Measurements from ENCODE around the gene RBM24. TPM values are rescaled to one million over a fixed set of nuclear protein-coding genes. Genes with fewer than 3 reads are reported as not detected.

The RBM24 gene
- total RNA-seq, 1 donor from 2014 or later, result 5.4 TPM

DNA sequence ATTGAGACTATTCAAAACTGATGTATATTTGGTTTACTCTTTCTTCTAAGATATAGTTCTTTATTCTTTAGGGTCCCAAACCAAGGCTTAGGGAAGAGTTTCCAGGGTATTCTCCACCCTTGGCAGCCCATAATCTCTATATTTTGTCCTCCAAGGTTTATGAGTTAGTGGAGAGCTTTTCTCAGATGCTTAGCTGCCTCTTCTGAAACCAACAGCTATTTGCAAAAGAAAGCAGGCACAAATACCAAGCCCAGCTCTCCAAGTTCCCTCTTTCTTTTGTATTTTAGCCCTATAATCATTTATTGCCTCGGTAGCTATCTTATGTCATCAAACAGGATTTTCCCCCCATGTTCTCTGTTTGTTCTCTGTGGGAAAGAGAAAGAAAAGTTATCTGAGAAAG lies 39.1 kb upstream of the RBM24 start:
- Histone ChIP-seq H3K36me3 (no peaks in the 10 kb centered on the region), H3K4me1 (no peaks in the 10 kb centered on the region), H3K4me3 (no peak overlapping the region), H3K27me3 (no peaks in the 10 kb centered on the region), H3K9me3 (peaks cover 0 to 10% of the 10 kb centered on the region in 2 donors), H3K27ac (no peak overlapping the region)
- DNase-seq (ENCODE audit: low spot score in 2 of 2), result no peak
- TF ChIP-seq CTCF (IDR thresholded peaks at IDR 0.05), result no peak
- intact Hi-C loops (cut with DNase I), result no loop called here

- H3K27ac ChIP-seq, result no peak overlapping the region
- no peak for TF ChIP-seq CTCF (IDR thresholded peaks at IDR 0.05)
- intact Hi-C loops (cut with DNase I), result no loop called here
Observed at GRCh38 chr6:17250237-17250636, 30.9 kb upstream of the RBM24 start.

GRCh38 chr6:17251953-17252352 lies 29.2 kb upstream of the RBM24 start:
- Histone ChIP-seq H3K4me1 (no peaks in the 10 kb centered on the region), H3K4me3 (no peak overlapping the region), H3K27me3 (no peaks in the 10 kb centered on the region), H3K27ac (no peak overlapping the region), H3K36me3 (no peaks in the 10 kb centered on the region), H3K9me3 (no peaks in the 10 kb centered on the region)
- no peak for TF ChIP-seq CTCF (IDR thresholded peaks at IDR 0.05)
- DNase-seq (ENCODE audit: low spot score in 2 of 2), result no peak
- intact Hi-C loops (cut with DNase I), result no loop called here

More at GRCh38 chr6:17250237-17250636, 30.9 kb upstream of the RBM24 start:
- Histone ChIP-seq H3K4me1 (no peaks in the 10 kb centered on the region), H3K9me3 (no peaks in the 10 kb centered on the region), H3K36me3 (no peaks in the 10 kb centered on the region), H3K27me3 (no peaks in the 10 kb centered on the region), H3K4me3 (no peak overlapping the region)
- no peak for DNase-seq (ENCODE audit: low spot score in 2 of 2)

GRCh38 chr6:17258749-17259148 lies 22.4 kb upstream of the RBM24 start:
- Histone ChIP-seq H3K27ac (no peak overlapping the region), H3K4me3 (no peak overlapping the region), H3K27me3 (no peaks in the 10 kb centered on the region), H3K36me3 (no peaks in the 10 kb centered on the region), H3K4me1 (no peaks in the 10 kb centered on the region), H3K9me3 (no peaks in the 10 kb centered on the region)
- DNase-seq (ENCODE audit: low spot score in 2 of 2), result no peak
- no peak for TF ChIP-seq CTCF (IDR thresholded peaks at IDR 0.05)
- intact Hi-C loops (cut with DNase I), result no loop called here

- no peak for DNase-seq (ENCODE audit: low spot score in 2 of 2)
- Histone ChIP-seq H3K27ac (no peak overlapping the region), H3K36me3 (no peaks in the 10 kb centered on the region), H3K27me3 (no peaks in the 10 kb centered on the region), H3K4me1 (peaks cover 0 to 9% of the 10 kb centered on the region in 2 donors), H3K4me3 (no peak overlapping the region), H3K9me3 (no peaks in the 10 kb centered on the region)
- TF ChIP-seq CTCF (IDR thresholded peaks at IDR 0.05), result no peak
- intact Hi-C loops (cut with DNase I), result no loop called here
Observed at GRCh38 chr6:17265570-17265969, 15.6 kb upstream of the RBM24 start.

- no peak overlapping the region for H3K4me3 ChIP-seq
- intact Hi-C loops (cut with DNase I), result no loop called here
- H3K27ac ChIP-seq, result no peak overlapping the region
- no peak for TF ChIP-seq CTCF (IDR thresholded peaks at IDR 0.05)
- H3K9me3 ChIP-seq, result no peaks in the 10 kb centered on the region
- peaks cover 0 to 9% of the 10 kb centered on the region in 2 donors for H3K4me1 ChIP-seq
- H3K36me3 ChIP-seq, result no peaks in the 10 kb centered on the region
- DNase-seq (ENCODE audit: low spot score in 2 of 2), result no peak
- H3K27me3 ChIP-seq, result no peaks in the 10 kb centered on the region
Observed at GRCh38 chr6:17267566-17267965, 13.6 kb upstream of the RBM24 start.

Data from ascending aorta (tissue), 2 donors.